HFFc6 (cell line): ENCODE results near the gene INPP5K. TPM values are rescaled to one million over a fixed set of nuclear protein-coding genes. Genes with fewer than 3 reads are reported as not detected.

Experiments
- DNase-seq: peaks from one replicate; pipeline ENCODE4 v3.0.0-alpha.2; 2018
- H3K27ac Mint-ChIP-seq: 2 replicates; pipeline ENCODE4 v1.8.0; 2020; ENCODE audit warnings: mild to moderate bottlenecking, mixed read lengths
- H3K27me3 Mint-ChIP-seq: 2 replicates; pipeline ENCODE4 v1.8.0; 2021; ENCODE audit warnings: mild to moderate bottlenecking, moderate library complexity, mixed read lengths; ENCODE audit not compliant: insufficient read depth
- H3K36me3 Mint-ChIP-seq: 2 replicates; pipeline ENCODE4 v1.8.0; 2021; ENCODE audit warnings: low read depth, mixed read lengths
- H3K4me1 Mint-ChIP-seq: 2 replicates; pipeline ENCODE4 v1.8.0; 2020; ENCODE audit warnings: low read depth, mixed read lengths
- H3K4me3 Mint-ChIP-seq: 2 replicates; pipeline ENCODE4 v1.8.0; 2020; ENCODE audit warnings: mild to moderate bottlenecking, moderate library complexity, mixed read lengths
- H3K9me3 Mint-ChIP-seq: 2 replicates; pipeline ENCODE4 v1.8.0; 2020; ENCODE audit warnings: mild to moderate bottlenecking, mixed read lengths
- total RNA-seq, 6 experiments: library from RNA; stranded (reverse); fragmentation: NEBNext Ultra II Directional; extraction: Animal tissue kit (Norgen Biotek cat#: 25700); gene quantifications; 2 replicates in 1 of 6; 3 replicates in 5 of 6; pipeline ENCODE4 v1.2.3, GENCODE V29; 2021
- TF ChIP-seq, protein P1 (sequence below): fragments of 200-600 bp; sonication (generic); IDR thresholded peaks from 2 replicates; pipeline ENCODE4 v1.5.0; 2021; ENCODE audit warnings: antibody characterized with exemption, mild to moderate bottlenecking

The INPP5K gene
- total RNA-seq, 6 experiments from 2014 or later, result 18.2 to 23.5 (median 20.3) TPM

GRCh38 chr17:1518410-1518809, 2.0 kb upstream of the INPP5K start:
- Mint-ChIP-seq H3K4me3 (peak overlapping the region; percentile 94), H3K4me1 (peaks cover 17% of the 10 kb centered on the region), H3K27ac (peak overlapping the region; percentile 51), H3K36me3 (peaks cover 16% of the 10 kb centered on the region; the same call in 1 of the 2 replicates), H3K9me3 (no peaks in the 10 kb centered on the region), H3K27me3 (peaks cover 2% of the 10 kb centered on the region; the same call in 1 of the 2 replicates)
- TF ChIP-seq, protein P1, sequence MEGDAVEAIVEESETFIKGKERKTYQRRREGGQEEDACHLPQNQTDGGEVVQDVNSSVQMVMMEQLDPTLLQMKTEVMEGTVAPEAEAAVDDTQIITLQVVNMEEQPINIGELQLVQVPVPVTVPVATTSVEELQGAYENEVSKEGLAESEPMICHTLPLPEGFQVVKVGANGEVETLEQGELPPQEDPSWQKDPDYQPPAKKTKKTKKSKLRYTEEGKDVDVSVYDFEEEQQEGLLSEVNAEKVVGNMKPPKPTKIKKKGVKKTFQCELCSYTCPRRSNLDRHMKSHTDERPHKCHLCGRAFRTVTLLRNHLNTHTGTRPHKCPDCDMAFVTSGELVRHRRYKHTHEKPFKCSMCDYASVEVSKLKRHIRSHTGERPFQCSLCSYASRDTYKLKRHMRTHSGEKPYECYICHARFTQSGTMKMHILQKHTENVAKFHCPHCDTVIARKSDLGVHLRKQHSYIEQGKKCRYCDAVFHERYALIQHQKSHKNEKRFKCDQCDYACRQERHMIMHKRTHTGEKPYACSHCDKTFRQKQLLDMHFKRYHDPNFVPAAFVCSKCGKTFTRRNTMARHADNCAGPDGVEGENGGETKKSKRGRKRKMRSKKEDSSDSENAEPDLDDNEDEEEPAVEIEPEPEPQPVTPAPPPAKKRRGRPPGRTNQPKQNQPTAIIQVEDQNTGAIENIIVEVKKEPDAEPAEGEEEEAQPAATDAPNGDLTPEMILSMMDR, result no peak
- no peak for DNase-seq

DNA sequence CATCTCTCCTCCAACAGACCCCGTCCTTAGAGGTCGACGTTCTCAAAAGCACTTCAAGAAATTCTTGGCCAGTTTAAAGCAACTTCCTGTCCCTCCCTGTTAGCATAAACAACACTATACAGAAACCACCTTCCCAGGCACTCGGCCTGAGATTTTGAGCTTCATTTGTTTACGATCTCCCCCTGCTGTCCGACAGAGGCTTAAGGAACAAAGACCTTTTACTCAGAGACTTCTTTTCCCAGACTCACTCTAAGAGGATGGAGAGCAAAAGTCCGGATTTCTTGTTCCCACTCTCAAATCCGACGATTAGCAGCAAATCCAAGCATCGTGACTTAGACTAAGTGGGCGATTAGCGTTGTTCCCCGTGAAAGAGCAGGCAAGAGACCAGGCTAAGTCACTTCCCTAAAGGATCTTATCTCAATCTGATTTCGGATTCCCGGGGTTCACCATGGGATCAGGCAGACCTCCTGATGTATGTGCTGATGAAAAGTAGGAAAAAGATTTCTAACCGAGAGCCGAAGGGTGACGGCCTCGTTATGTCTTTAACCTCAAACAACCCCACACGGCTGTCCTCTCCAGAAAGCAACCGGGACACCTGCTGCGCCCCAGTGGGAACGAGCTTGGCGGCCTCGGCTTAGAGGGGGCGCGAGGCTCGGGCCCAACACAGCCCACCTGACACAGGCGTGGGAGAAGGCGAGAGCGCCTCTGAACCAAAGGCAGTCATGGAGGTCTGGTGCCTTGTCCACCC, 598 bp downstream of the INPP5K start:
- Mint-ChIP-seq H3K4me1 (peaks cover 17% of the 10 kb centered on the region), H3K27ac (peak overlapping the region; percentile 91), H3K4me3 (peak overlapping the region; percentile 94), H3K9me3 (no peaks in the 10 kb centered on the region), H3K27me3 (peaks cover 2% of the 10 kb centered on the region; the same call in 1 of the 2 replicates), H3K36me3 (peaks cover 11% of the 10 kb centered on the region; the same call in 1 of the 2 replicates)
- peak; percentile 83 for DNase-seq
- TF ChIP-seq, protein P1, result peak; percentile 76

DNA sequence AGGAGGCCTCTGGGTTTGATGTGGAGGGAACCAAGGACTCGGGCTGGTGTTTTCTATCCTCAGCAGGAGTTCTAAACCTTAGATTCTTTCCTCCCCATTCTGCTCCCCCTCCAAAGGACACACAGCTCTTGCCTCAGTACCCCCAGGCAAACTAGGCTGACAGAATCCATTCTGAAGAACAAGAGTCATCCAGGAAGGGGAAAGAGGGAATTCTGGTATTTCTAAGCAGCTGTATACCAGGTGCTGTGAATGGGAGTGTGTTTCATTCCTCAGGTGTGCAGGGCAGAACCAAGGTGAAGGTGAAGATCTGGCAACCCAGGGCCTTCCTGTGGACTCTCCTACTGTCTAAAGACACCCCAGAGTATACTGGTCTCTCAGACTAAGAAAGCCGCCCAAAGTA, 4.1 kb downstream of the INPP5K start:
- peaks cover 18% of the 10 kb centered on the region for H3K4me1 Mint-ChIP-seq
- no peaks in the 10 kb centered on the region for H3K9me3 Mint-ChIP-seq
- H3K4me3 Mint-ChIP-seq, result no peak overlapping the region
- TF ChIP-seq, protein P1, result no peak
- DNase-seq, result no peak
- peaks cover 4% of the 10 kb centered on the region for H3K27me3 Mint-ChIP-seq
- H3K36me3 Mint-ChIP-seq, result no peaks in the 10 kb centered on the region; the same call in 1 of the 2 replicates
- no peak overlapping the region for H3K27ac Mint-ChIP-seq

GRCh38 chr17:1511756-1512321, 4.6 kb downstream of the INPP5K start:
- H3K9me3 Mint-ChIP-seq, result no peaks in the 10 kb centered on the region
- no peaks in the 10 kb centered on the region; the same call in 1 of the 2 replicates for H3K36me3 Mint-ChIP-seq
- H3K27ac Mint-ChIP-seq, result no peak overlapping the region; the same call in 1 of the 2 replicates
- peaks cover 4% of the 10 kb centered on the region for H3K27me3 Mint-ChIP-seq
- TF ChIP-seq, protein P1, result no peak
- peaks cover 17% of the 10 kb centered on the region for H3K4me1 Mint-ChIP-seq
- no peak overlapping the region for H3K4me3 Mint-ChIP-seq
- DNase-seq, result no peak

DNA sequence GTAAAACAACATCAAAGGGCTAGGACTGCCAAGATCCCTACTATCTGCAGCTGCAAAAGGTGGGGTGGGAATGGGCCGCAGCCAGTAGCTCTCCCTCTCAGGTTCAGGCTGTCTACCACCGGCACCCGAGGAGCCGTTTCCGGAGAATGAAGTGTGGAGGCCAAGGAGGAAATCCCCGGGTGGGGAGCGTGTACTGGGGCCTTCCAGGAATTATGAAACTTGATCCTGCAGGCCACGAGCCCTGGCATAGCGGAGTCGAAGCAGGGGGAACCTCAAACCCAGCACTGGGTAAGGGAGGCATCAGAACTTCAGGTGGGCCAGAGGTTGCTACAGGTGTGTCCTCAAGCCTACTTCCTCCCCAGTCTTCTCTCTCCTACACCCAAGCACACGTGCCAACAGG, 5.1 kb downstream of the INPP5K start:
- TF ChIP-seq, protein P1, result no peak
- Mint-ChIP-seq H3K4me3 (no peak overlapping the region), H3K27ac (no peak overlapping the region), H3K36me3 (no peaks in the 10 kb centered on the region; the same call in 1 of the 2 replicates), H3K27me3 (peaks cover 4% of the 10 kb centered on the region), H3K4me1 (peaks cover 17% of the 10 kb centered on the region), H3K9me3 (no peaks in the 10 kb centered on the region)
- DNase-seq, result no peak
